C4-2B (cell line): ENCODE results near the gene MAN1A2.

Experiments
- ZFX ChIP-seq: fragments of 450-650 bp; IDR thresholded peaks from 2 replicates; pipeline ENCODE4 v1.6.1; 2017
- TF ChIP-seq, protein P1 (sequence below): fragments of 450-650 bp; conservative IDR thresholded peaks from 2 replicates; pipeline ENCODE4 v1.5.1; 2017; ENCODE audit warnings: mild to moderate bottlenecking

DNA sequence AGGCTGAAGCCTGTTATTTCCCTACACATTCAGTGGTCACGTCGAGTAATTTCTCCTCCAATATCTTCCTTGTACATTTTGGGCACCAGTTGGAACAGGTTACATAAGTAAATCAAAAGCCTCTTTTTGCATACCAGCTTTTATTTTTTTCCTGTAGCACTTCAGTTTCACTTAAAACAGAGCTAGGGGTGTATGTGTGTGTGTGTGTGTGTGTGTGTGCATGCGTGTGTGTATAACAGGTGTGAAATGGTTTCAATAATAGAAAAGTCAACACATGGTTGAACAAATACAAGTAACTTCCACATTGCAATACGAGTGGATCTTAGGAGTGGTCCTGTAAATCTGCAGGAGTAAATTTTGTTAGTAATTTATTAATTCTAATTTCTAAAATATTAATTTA, 3.0 kb upstream of the MAN1A2 start:
- no peak for TF ChIP-seq ZFX
- TF ChIP-seq, protein P1, sequence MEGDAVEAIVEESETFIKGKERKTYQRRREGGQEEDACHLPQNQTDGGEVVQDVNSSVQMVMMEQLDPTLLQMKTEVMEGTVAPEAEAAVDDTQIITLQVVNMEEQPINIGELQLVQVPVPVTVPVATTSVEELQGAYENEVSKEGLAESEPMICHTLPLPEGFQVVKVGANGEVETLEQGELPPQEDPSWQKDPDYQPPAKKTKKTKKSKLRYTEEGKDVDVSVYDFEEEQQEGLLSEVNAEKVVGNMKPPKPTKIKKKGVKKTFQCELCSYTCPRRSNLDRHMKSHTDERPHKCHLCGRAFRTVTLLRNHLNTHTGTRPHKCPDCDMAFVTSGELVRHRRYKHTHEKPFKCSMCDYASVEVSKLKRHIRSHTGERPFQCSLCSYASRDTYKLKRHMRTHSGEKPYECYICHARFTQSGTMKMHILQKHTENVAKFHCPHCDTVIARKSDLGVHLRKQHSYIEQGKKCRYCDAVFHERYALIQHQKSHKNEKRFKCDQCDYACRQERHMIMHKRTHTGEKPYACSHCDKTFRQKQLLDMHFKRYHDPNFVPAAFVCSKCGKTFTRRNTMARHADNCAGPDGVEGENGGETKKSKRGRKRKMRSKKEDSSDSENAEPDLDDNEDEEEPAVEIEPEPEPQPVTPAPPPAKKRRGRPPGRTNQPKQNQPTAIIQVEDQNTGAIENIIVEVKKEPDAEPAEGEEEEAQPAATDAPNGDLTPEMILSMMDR, result no peak
